Activated CD4-positive, CD25-positive, alpha-beta regulatory T cell treated with anti-CD3 and anti-CD28 coated beads, Interleukin-2, amount 50 U/mL, for 24 hours (primary cell): Measurements from ENCODE around the gene TBCC.
"Not testable (repeated sequence)": the region's sequence is repeated elsewhere in the genome, so short reads cannot be mapped to it uniquely, and the experiment has no call there.

Experiments used
- ATAC-seq, 2 donors: fragments of 150-1000 bp; cut with Tn5 transposase; one replicate each; pipeline ENCODE4 v1.10.0; 2021; ENCODE audit warnings: mild to moderate bottlenecking in 1 of 2, moderate library complexity in 1 of 2

Gene TBCC

DNA sequence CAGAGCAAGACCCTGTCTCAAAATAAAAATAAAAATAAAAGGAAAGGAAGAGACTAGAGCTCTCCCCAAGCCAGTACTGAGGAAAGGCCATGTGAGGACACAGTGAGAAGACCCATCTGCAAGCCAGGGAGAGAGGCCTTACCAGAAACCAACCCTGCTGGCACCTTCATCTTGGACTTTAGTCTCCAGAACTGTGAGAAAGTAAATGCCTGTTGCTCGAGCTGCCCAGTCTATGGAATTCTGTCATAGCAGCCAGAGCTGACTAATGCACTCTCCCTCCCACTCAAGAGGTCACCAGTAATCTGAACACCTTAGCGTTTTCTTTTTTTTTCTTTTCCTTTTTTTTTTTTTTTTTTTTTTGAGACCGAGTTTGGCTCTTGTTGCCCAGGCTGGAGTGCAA, 16.2 kb downstream of the TBCC start:
- ATAC-seq: no peak

DNA sequence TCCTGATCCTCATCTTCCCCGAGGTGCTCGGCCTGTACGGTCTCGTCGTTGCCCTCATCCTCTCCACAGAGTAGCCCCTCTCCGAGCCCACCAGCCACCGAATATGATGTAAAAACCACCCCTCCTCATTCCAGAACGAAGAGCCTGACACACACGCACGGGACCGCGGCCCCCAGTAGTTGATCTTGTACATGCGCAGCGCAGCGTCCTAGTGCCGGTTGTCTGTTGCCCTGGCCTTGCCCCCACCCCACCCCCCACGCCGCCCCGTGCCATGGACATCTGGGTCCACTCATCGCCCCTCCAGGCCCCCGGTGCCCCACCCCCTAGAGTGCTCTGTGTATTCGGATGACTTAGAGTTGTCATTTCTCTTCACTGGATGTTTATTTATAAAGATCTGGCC, 18.3 kb downstream of the TBCC start:
- no peak for ATAC-seq

DNA sequence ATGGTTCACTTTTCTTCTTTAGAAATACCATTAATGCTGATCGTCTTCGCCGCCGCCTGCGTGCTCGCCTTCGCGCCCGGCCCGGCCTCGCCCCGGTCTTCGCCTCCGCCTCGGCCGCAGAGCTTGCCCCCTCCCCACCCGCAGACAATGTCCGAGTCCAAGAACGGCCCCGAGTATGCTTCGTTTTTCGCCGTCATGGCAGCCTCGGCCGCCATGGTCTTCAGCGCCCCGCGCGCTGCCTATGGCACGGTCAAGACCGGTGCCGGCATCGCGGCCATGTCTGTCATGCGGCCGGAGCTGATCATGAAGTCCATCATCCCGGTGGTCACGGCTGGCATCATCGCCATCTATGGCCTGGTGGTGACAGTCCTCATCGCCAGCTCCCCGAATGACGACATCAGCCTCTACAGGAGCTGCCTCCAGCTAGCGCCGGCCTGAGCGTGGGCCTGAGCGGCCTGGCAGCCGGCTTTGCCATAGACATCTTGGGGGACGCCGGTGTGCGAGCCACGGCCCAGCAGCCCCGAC, 18.8 kb downstream of the TBCC start:
- peak in 1 of 2 donors; percentile 15 for ATAC-seq

GRCh38 chr6:42726485-42727086, 19.3 kb downstream of the TBCC start:
- peak; percentile 97 for ATAC-seq

DNA sequence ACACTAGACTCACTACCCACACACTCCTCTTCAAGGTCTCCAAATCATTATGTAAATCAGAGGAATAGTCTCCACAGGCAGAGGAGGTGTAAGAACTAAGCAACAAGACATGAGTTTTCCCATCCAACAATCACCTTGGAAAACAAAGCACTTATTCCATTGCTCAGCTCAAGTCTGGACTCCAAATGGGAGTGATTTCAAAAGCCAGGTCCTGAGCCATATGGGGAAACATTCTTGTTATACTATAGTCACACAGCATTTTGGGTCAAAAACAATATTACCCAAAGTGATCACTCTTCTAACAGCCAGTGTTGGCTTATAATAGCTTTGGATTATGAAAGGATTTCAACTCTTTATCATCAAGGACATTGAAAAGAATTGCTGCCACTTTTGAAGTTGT, 19.9 kb downstream of the TBCC start:
- no peak for ATAC-seq

- ATAC-seq: no peak
These were observed 21.1 kb downstream of the TBCC start for GRCh38 chr6:42724825-42725224.

- ATAC-seq: no peak
These were observed 23.4 kb downstream of the TBCC start, which contains the start of gene PRPH2 for GRCh38 chr6:42722497-42722896. Gene PRPH2 (minus strand): TSS chr6:42722597. CDS start chr6:42722334, 263 bp downstream.

- no peak for ATAC-seq
These were observed 25.2 kb downstream of the TBCC start for GRCh38 chr6:42720739-42721138.

DNA sequence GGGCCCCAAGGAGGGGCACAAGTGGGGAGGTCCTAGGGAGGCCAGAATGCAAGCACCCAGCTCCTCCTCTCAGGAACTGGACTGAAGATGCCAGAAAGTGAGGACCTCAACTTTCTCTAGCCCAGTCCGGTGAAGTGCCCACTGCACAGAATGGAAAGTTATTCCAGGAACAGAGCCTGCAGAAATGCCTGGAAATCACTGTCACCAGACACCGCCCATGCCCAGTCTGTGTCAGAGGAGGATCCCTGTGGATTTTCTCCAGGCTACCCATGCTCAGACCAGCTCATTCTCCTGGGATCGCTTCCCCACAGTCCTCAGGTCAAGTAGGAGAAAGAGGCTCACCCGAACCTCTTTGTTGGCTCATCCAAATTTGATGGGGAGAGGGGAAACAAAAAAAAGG, 30.0 kb downstream of the TBCC start:
- ATAC-seq: no peak

DNA sequence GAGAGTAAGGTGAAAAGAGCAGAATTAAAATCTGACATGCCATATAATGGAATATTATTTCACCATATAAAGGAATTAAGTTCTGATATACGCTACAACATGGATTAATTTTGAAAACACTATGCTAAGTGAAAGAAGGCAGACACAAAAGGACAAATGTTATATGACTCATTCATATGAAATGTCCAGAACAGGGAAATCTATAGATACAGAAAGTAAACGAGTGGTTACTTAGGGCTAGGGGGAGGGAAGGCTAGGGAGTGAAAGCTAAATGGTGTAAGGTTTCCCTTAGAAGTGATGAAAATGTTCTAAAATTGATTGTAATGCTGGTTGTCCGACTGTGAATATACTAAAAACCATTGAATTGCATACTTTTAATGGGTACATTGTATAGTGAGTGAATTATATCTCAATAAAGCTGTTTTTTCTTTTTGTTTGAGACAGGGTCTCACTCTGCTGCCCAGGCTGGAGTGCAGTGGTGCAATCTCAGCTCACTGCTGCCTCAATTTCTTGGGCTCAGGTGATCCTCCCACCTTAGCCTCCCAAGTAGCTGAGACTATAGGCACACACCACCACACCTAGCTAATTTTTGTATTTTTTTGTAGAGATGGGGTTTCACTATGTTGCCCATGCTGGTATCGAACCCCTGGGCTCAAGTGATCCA, 31.7 kb downstream of the TBCC start:
- ATAC-seq: no peak

DNA sequence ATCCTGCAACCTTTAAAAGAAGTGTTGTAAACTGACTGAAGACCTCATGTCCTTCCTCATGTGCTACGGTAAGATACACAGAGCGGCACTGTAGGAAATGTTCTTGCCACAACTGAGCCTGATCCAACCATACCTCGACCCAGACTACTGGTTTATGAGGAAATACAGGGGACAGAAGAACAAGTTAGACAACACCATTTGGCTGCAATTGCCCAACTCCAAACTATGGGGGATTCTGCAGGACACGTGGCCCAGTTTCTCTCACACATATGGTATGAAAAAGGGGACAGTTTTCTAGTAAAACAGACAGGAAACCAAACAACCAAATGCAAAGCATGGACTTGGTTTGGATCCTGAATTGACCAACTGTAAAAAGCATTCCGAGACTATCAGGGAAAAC, 34.0 kb downstream of the TBCC start:
- ATAC-seq: no peak

DNA sequence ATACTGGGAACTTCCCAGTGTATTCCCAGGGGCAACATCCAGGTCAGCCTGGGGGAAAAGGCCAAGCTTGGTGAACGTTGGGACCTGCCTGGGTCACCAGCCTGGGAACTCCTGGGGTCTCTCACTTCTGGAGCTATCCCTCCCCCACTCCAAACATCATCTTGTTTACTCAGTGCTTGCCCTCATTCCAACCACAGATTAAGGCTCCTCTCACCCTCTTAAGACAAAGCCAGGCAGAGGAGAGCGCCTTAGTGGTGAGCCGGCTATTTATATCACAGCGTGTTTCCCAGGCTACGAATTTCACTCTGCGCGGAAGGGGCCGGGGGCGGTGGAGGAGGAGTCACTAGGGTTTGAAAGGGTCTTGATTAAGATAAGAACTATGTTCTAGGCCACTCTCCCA, 35.6 kb downstream of the TBCC start:
- ATAC-seq: no peak

DNA sequence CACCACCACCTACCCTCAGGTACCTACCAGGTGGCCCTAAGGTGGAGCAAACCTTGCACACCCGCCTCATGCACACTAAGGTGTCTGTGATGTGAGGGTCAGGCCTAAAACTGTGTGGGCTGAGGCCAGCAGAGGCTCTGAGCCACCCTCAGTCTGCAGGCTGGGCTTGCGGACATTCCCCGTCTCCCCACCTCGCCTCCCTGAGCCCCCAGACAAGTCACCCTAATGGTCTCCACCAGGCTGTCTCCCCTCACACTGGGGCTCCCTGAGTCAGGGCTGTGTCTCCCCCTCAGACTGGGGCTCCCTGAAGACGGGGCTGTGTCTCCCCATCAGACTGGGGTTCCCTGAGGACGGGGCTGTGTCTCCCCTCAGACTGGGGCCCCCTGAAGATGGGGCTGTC, 36.0 kb downstream of the TBCC start:
- no peak for ATAC-seq

DNA sequence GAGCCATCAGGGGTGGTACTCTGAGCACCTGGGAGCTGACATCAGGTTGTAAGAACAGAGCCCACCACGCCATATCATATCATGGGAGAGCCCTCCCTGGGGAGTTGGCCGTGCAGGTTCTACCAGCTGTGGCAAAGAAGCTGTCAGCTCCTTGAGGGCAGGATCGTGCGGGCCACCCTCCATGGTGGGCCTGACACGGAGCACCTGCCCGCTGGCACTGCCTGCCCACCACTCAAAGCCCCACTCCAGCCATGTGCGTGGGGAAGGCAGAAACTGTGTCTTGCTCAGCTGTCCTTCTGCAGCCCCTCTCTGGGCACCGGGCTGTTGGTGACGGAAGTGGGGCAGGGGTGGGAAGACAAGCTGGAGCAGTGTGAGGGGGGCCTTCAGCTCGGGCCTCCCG, 37.8 kb downstream of the TBCC start:
- no peak for ATAC-seq

DNA sequence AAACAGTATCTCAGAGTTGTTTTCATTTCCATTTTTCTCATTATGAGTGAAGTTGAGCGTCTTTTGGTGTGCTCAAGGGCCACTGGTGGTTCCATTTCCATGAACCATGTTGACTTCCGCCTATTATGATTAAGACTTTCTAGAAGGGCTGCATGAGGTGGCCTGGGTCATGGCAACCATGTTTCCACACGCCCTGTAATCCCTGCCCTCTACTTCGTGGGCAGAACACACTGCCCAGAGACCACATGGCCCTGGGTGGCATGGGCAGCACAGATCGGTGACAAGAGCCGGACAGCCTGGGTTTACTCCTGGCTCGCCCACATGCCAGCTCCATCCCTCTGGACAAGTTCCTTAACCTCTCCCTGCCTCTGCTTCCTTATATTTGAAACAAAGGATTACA, 38.3 kb downstream of the TBCC start:
- ATAC-seq: no peak

DNA sequence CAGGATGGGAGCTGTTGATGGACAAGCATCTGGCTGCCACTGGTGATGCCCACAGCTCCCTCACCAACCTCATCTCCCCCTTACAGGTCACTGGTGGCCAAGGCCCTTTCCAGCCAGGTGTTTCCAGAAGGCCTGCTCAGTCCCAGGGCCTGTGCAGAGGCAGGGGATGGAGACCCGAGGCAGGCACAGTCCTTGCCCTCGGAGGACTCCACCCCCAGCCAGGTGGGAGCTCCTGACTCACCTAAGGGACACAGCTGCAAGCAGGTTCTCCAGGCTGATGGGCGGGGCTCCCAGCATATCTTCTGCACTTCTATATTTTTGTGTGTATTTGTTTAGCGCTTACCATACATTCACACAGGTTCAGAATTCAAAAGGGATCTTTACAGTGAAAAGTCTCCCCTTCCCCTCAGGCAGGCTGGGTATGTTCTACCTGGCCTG, 40.9 kb downstream of the TBCC start:
- no peak for ATAC-seq

DNA sequence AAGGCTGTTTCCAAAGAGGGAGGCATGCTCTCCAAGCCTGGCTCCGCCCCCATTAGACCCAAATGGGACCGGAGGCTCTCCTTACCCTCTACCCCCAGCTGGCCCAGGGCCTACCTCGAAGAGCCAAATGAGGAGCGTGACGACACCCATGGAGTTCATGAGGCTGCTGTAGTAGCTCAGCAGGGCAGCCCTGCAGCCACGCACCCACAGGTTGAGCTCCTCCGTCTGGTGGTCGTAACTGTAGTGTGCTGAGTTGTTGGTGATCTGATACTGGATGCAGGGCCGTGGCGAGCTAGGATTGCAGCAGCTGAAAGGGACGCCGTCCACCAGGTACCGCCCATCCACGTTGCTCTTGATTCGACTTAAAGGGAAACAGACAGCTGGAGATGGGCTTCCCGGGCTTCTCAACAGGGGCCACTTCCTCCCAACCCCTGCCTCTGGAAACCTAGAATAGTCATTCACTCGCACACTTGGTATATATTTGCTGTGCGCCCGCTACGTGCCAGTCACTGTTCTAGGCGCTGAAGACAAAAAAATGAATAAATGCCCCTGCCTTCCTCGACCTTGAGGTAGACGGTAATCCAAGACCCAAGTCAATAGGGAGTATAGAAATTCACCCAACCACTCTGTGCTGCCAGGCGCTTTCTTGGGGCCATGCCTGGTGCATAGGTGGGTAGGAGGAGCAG, 41.5 kb downstream of the TBCC start:
- ATAC-seq: no peak

DNA sequence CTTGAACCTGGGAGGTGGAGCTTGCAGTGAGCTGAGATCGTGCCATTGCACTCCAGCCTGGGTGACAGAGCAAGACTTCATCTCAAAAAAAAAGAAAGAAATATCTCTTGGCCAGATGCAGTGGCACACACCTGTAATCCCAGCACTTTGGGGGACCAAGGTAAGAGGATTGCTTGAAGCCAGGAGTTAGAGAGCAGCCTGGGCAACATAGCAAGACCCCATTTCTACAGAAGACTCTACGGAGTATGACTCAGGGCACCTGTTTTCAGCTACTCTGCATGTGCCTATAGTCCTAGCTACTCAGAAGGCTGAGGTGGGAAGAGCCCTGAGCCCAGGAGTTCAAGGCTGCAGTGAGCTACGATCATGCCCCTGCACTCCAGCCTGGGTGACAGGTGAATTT, 43.1 kb downstream of the TBCC start:
- not testable (repeated sequence) for ATAC-seq

DNA sequence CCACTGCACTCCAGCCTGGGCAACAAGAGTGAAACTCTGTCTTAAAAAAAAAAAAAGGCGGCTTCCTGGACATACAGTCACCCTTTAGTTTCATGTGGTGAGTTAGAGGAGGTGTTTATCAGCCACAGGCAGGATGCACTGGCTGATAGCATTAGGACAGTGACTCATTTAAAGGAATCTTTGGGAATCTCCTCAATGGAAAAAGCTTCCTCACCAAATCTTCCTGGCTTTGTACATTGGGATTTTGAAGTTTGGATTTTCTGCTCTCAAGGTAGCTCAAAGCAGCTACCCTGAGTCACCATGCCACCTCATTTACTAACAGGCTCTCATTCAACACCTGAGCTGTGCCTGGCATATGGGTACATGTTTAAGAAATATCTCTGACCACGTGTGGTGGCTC, 43.7 kb downstream of the TBCC start:
- ATAC-seq: no peak

DNA sequence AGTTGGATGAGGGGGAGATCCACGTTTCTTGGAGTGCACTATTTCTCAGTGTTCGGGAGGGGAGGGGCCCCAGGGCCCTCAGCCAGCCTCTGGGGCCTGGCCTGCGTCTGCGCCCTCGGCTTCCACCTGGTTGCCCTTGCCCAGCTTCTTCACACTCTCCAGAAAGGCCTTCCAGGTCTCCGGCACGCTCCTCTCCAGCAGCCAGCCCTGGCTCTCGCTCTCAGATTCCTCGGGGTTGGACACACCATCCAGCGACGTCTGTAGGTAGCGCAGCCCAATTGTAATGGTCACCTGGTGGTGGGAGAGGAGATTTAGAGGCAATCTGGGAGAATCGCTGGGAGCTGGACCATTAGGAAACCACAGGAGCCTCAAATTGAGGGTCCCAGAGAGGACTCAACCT, 47.7 kb downstream of the TBCC start:
- ATAC-seq: no peak

DNA sequence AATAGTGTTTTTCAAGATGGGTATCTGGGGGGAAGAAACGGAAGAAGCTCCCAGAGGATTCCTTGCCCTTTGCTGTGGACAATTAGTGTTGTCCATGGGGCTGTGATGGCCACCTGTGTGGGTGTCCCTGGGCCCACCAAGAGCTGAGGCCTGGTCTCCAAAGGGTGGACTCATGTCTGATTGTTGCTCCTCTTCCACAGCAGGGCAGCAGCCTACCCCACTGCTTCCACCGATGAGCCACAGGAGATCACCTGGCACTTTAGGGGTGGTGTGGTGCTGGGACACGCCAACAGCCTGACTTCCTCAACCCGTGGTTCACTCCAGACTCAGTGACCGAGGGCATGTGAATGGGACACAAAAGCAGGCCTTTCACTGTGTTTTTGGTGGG, 48.6 kb downstream of the TBCC start:
- ATAC-seq: no peak

- no peak for ATAC-seq
These were observed 49.2 kb downstream of the TBCC start for GRCh38 chr6:42696526-42697267.

GRCh38 chr6:42694586-42694985, 51.3 kb downstream of the TBCC start:
- ATAC-seq: no peak
